Keratinocyte (primary cell): ENCODE results near the gene IL1RAPL1.

ENCODE experiments used
- CTCF ChIP-seq, 3 experiments: IDR thresholded peaks in 1 of 3; conservative IDR thresholded peaks in 1 of 3; optimal IDR thresholded peaks in 1 of 3; 2 replicates in 2 of 3; 3 replicates in 1 of 3; pipeline versions ENCODE3 to v1.5.1; 2011; ENCODE audit warnings: low read length in 3 of 3, mild to moderate bottlenecking in 3 of 3, moderate library complexity in 2 of 3, control low read depth in 1 of 3, inconsistent platforms in 1 of 3; ENCODE audit not compliant: insufficient read depth in 2 of 3; ENCODE audit errors: extremely low read depth in 1 of 3
- EZH2 ChIP-seq: IDR thresholded peaks from one replicate; pipeline ENCODE4 v1.6.1; 2012; ENCODE audit warnings: inconsistent platforms, mild to moderate bottlenecking, low read length, moderate library complexity

GRCh38 chrX:28706964-28707363 is 119.7 kb downstream of the IL1RAPL1 start:
- TF ChIP-seq CTCF (optimal IDR thresholded peaks at IDR 0.05 in 1 of 3, IDR thresholded peaks at IDR 0.05 in 1 of 3, conservative IDR thresholded peaks at IDR 0.05 in 1 of 3; ENCODE audit: extremely low read depth in 1 of 3, insufficient read depth in 2 of 3, low read length in 3 of 3), result no peak
- no peak for TF ChIP-seq EZH2
